ENCODE measurements around the gene LMBRD1. TPM values are rescaled to one million over a fixed set of nuclear protein-coding genes. Genes with fewer than 3 reads are reported as not detected.
A peak's percentile ranks its signal among the peaks of the same experiment; 100 is the strongest.

The LMBRD1 gene
- total RNA-seq, 1 donor = 36.2 TPM

DNA sequence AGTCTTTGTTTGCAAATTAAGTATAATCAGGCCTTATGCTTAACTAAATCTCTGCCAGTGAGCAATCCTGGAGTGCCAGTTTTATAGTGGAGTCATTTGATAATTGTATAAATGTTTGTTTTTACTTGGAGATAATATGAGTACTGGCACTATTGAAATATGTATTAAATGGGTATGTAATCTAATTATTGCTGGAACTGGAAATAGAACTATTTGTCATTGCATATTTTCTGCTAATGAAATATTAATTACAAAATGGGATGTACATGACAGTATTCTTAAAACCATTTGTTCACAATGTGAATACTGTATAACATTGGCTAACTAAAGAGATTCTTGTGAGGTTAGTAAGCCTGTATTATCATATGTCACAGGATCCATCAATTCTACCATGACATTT lies 20.5 kb upstream of the LMBRD1 start:
- no peak for DNase-seq (ENCODE audit: insufficient read length, low spot score, missing footprints)
- H4K20me1 ChIP-seq (ENCODE audit: insufficient read depth, low read length) = no peaks in the 10 kb centered on the region
- H3K4me2 ChIP-seq (ENCODE audit: insufficient read depth, low read length) = no peak overlapping the region
- no peaks in the 10 kb centered on the region for H3K36me3 ChIP-seq (ENCODE audit: insufficient read depth, low read length)
- H3K27ac ChIP-seq (ENCODE audit: low read depth, low read length) = no peak overlapping the region
- no peaks in the 10 kb centered on the region for H3K79me2 ChIP-seq (ENCODE audit: insufficient read depth, low read length)
- H3K9me3 ChIP-seq (ENCODE audit: low read depth, low read length) = no peaks in the 10 kb centered on the region
- no peak overlapping the region for H3K4me3 ChIP-seq (ENCODE audit: insufficient read depth, low read length)
- no peaks in the 10 kb centered on the region for H3K27me3 ChIP-seq (ENCODE audit: insufficient read depth, low read length)
- no peak overlapping the region for H2AFZ ChIP-seq (ENCODE audit: low read length)
- H3K4me1 ChIP-seq (ENCODE audit: insufficient read depth, low read length) = no peaks in the 10 kb centered on the region
- TF ChIP-seq CTCF (IDR thresholded peaks at IDR 0.05; ENCODE audit: extremely low read depth, low read depth, low read length) = no peak

DNA sequence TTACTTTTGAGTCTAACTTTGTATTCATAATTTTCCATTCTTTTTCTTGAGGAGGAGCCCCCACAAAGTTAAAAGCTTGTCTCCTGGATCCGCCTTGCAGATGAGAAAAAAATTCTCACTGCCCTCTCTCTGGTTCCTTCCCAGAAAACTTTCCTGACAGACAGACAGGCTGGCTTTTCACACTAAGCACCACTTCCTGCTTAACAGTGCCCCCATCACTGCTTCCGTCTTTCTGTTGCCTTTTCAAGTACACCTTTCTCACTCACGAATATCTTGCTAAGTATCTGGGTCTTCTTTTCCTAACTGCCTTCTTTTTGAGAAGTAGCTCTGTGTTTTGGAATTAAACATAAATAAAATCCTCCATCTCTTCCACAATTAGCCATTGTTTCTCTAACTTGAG lies 19.8 kb upstream of the LMBRD1 start:
- no peaks in the 10 kb centered on the region for H3K27me3 ChIP-seq (ENCODE audit: insufficient read depth, low read length)
- no peaks in the 10 kb centered on the region for H3K4me1 ChIP-seq (ENCODE audit: insufficient read depth, low read length)
- no peak for TF ChIP-seq CTCF (IDR thresholded peaks at IDR 0.05; ENCODE audit: extremely low read depth, low read depth, low read length)
- H3K36me3 ChIP-seq (ENCODE audit: insufficient read depth, low read length) = no peaks in the 10 kb centered on the region
- H3K4me2 ChIP-seq (ENCODE audit: insufficient read depth, low read length) = no peak overlapping the region
- H3K79me2 ChIP-seq (ENCODE audit: insufficient read depth, low read length) = no peaks in the 10 kb centered on the region
- no peak overlapping the region for H3K27ac ChIP-seq (ENCODE audit: low read depth, low read length)
- H2AFZ ChIP-seq (ENCODE audit: low read length) = peak overlapping the region; percentile 36
- H3K4me3 ChIP-seq (ENCODE audit: insufficient read depth, low read length) = no peak overlapping the region
- no peak for DNase-seq (ENCODE audit: insufficient read length, low spot score, missing footprints)
- H4K20me1 ChIP-seq (ENCODE audit: insufficient read depth, low read length) = no peaks in the 10 kb centered on the region
- H3K9me3 ChIP-seq (ENCODE audit: low read depth, low read length) = no peaks in the 10 kb centered on the region

- Histone ChIP-seq H3K27ac (ENCODE audit: low read depth, low read length) (no peak overlapping the region), H3K4me3 (ENCODE audit: insufficient read depth, low read length) (no peak overlapping the region), H2AFZ (ENCODE audit: low read length) (no peak overlapping the region), H3K4me2 (ENCODE audit: insufficient read depth, low read length) (no peak overlapping the region), H4K20me1 (ENCODE audit: insufficient read depth, low read length) (no peaks in the 10 kb centered on the region), H3K36me3 (ENCODE audit: insufficient read depth, low read length) (no peaks in the 10 kb centered on the region), H3K4me1 (ENCODE audit: insufficient read depth, low read length) (no peaks in the 10 kb centered on the region), H3K27me3 (ENCODE audit: insufficient read depth, low read length) (no peaks in the 10 kb centered on the region), H3K9me3 (ENCODE audit: low read depth, low read length) (no peaks in the 10 kb centered on the region), H3K79me2 (ENCODE audit: insufficient read depth, low read length) (no peaks in the 10 kb centered on the region)
- no peak for DNase-seq (ENCODE audit: insufficient read length, low spot score, missing footprints)
- TF ChIP-seq CTCF (IDR thresholded peaks at IDR 0.05; ENCODE audit: extremely low read depth, low read depth, low read length) = no peak
Observed at GRCh38 chr6:69816026-69816425, 19.2 kb upstream of the LMBRD1 start.

- H3K79me2 ChIP-seq (ENCODE audit: insufficient read depth, low read length) = no peaks in the 10 kb centered on the region
- no peak overlapping the region for H3K4me2 ChIP-seq (ENCODE audit: insufficient read depth, low read length)
- H3K27ac ChIP-seq (ENCODE audit: low read depth, low read length) = no peak overlapping the region
- H3K4me3 ChIP-seq (ENCODE audit: insufficient read depth, low read length) = no peak overlapping the region
- no peaks in the 10 kb centered on the region for H3K36me3 ChIP-seq (ENCODE audit: insufficient read depth, low read length)
- no peaks in the 10 kb centered on the region for H3K27me3 ChIP-seq (ENCODE audit: insufficient read depth, low read length)
- TF ChIP-seq CTCF (IDR thresholded peaks at IDR 0.05; ENCODE audit: extremely low read depth, low read depth, low read length) = no peak
- H3K4me1 ChIP-seq (ENCODE audit: insufficient read depth, low read length) = no peaks in the 10 kb centered on the region
- DNase-seq (ENCODE audit: insufficient read length, low spot score, missing footprints) = no peak
- no peaks in the 10 kb centered on the region for H3K9me3 ChIP-seq (ENCODE audit: low read depth, low read length)
- H2AFZ ChIP-seq (ENCODE audit: low read length) = peak overlapping the region; percentile 52
- H4K20me1 ChIP-seq (ENCODE audit: insufficient read depth, low read length) = no peaks in the 10 kb centered on the region
Observed at GRCh38 chr6:69813508-69813907, 16.7 kb upstream of the LMBRD1 start.

All from osteoblast (primary cell).